ENCODE results near the gene ASAP3. TPM values are rescaled to one million over a fixed set of nuclear protein-coding genes. Genes with fewer than 3 reads are reported as not detected.

The ASAP3 gene
- total and polyA plus RNA-seq, 2 experiments from 2014 or later = 28.8 to 45.1 TPM

DNA sequence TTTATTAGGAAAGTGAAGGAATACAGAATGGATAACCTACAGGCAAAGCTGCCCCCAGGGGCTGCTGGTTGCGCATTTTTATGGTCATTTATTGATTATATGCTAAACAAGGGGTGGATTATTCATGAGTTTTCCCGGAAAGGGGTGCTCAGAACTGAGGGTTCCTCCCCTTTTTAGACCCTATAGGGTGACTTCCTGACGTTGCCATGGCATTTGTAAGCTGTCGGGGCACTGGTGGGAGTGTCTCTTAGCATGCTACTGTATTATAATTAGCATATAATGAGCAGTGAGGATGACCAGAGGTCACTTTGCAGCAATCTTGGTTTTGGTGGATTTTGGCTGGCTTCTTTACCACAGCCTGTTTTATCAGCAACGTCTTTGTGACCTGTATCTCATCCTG is 5.9 kb upstream of the ASAP3 start:
- TF ChIP-seq, protein P1, sequence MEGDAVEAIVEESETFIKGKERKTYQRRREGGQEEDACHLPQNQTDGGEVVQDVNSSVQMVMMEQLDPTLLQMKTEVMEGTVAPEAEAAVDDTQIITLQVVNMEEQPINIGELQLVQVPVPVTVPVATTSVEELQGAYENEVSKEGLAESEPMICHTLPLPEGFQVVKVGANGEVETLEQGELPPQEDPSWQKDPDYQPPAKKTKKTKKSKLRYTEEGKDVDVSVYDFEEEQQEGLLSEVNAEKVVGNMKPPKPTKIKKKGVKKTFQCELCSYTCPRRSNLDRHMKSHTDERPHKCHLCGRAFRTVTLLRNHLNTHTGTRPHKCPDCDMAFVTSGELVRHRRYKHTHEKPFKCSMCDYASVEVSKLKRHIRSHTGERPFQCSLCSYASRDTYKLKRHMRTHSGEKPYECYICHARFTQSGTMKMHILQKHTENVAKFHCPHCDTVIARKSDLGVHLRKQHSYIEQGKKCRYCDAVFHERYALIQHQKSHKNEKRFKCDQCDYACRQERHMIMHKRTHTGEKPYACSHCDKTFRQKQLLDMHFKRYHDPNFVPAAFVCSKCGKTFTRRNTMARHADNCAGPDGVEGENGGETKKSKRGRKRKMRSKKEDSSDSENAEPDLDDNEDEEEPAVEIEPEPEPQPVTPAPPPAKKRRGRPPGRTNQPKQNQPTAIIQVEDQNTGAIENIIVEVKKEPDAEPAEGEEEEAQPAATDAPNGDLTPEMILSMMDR (IDR thresholded peaks at IDR 0.05; ENCODE audit: poor library complexity) = no peak
- TF ChIP-seq EZH2 (IDR thresholded peaks at IDR 0.05; ENCODE audit: borderline replicate concordance) = no peak
- no peak for TF ChIP-seq EZH2phosphoT487 (IDR thresholded peaks at IDR 0.05; ENCODE audit: low read depth, severe bottlenecking, unreplicated experiment)
- H3K9me3 ChIP-seq (ENCODE audit: low read depth) = no peaks in the 10 kb centered on the region
- no peak overlapping the region for H3K4me3 ChIP-seq
- DNase-seq (ENCODE audit: low spot score) = no peak
- no peak overlapping the region for H3K4me2 ChIP-seq
- H2AFZ ChIP-seq = no peak overlapping the region
- 61% methylated on average over 5 of the region's 5 CpGs for WGBS (ENCODE audit: low lambda C conversion rate, missing lambda C conversion rate)
- H3K79me2 ChIP-seq = no peaks in the 10 kb centered on the region
- H3K27ac ChIP-seq = no peak overlapping the region
- no peaks in the 10 kb centered on the region for H3K36me3 ChIP-seq (replicated peaks; ENCODE audit: insufficient read depth, low read depth)
- no peaks in the 10 kb centered on the region for H3K9me2 ChIP-seq (replicated peaks; ENCODE audit: insufficient read depth)
- H3K4me1 ChIP-seq (ENCODE audit: insufficient read depth) = no peaks in the 10 kb centered on the region
- peaks cover 3% of the 10 kb centered on the region for H3K27me3 ChIP-seq
- no peaks in the 10 kb centered on the region for H4K20me1 ChIP-seq (ENCODE audit: insufficient read depth, poor library complexity, severe bottlenecking)

DNA sequence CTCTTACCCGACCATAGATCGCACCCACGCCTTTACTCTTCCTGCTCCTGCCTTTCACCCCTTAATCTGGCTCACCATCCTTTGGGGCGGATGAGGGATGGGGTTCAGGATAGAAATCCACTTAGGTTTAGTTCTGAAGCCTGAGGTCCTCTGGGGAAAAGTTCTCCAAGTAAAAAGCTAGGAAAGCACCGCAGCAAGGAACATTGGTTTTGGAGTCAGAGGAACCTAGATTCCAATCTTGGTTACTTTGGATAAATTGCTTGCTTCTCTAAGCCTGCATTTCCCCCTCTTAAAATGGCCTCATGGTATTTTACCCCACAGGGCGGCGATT is 988 bp upstream of the ASAP3 start:
- Histone ChIP-seq H3K4me1 (ENCODE audit: insufficient read depth) (peaks cover 7% of the 10 kb centered on the region), H3K4me2 (peak overlapping the region; percentile 86), H3K9me3 (ENCODE audit: low read depth) (no peaks in the 10 kb centered on the region), H3K79me2 (peaks cover 35% of the 10 kb centered on the region), H3K27me3 (peaks cover 3% of the 10 kb centered on the region), H3K27ac (peak overlapping the region; percentile 86), H4K20me1 (ENCODE audit: insufficient read depth, poor library complexity, severe bottlenecking) (peaks cover 4% of the 10 kb centered on the region), H3K4me3 (no peak overlapping the region), H3K9me2 (replicated peaks; ENCODE audit: insufficient read depth) (no peaks in the 10 kb centered on the region), H3K36me3 (replicated peaks; ENCODE audit: insufficient read depth, low read depth) (no peaks in the 10 kb centered on the region), H2AFZ (peak overlapping the region; percentile 27)
- no peak for DNase-seq (ENCODE audit: low spot score)
- TF ChIP-seq EZH2 (IDR thresholded peaks at IDR 0.05; ENCODE audit: borderline replicate concordance) = no peak
- TF ChIP-seq, protein P1 (IDR thresholded peaks at IDR 0.05; ENCODE audit: poor library complexity) = no peak
- 67% methylated on average over 7 of the region's 7 CpGs for WGBS (ENCODE audit: low lambda C conversion rate, missing lambda C conversion rate)

DNA sequence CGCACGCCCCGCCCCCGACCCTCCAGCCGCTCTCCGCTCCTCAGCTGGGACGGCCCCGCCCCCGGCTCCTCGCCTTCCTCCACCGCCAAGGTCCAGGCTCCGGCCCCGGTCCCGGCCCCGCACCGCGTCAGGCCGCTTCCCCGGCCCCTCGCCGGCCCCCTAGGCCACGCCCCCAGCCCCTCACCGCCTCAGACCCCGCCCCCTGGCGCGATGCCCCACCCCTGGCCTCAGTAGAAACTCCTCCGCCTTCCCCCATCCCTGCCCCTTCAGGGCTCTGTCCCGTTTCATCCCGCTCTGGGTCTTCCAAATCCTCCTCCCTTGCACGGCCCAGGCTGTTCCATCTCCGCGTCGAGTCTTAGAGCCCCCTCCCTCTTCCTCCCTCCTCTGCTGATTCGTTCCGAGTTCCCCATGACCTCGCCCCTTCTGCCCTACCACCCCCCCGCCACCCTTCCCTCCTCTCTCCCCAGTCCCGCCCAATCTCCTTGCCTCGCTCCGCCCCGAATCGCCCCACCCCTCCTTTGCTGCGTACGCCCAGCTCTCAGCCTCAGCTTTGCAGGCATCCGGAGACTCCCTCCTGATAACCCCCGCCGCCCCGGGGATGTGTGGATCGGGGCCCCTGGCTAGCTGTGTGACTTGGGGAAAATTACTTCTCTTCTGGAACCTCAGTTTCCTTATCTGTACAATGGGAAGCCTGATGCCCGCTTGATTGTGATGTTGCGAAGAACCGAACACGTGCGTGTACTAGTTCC is 448 bp upstream of the ASAP3 start:
- TF ChIP-seq EZH2phosphoT487 (IDR thresholded peaks at IDR 0.05; ENCODE audit: low read depth, severe bottlenecking, unreplicated experiment) (no peak), EZH2 (IDR thresholded peaks at IDR 0.05; ENCODE audit: borderline replicate concordance) (no peak)
- TF ChIP-seq, protein P1 (IDR thresholded peaks at IDR 0.05; ENCODE audit: poor library complexity) = no peak
- Histone ChIP-seq H2AFZ (peak overlapping the region; percentile 27), H3K4me3 (peak overlapping the region; percentile 80), H4K20me1 (ENCODE audit: insufficient read depth, poor library complexity, severe bottlenecking) (peaks cover 4% of the 10 kb centered on the region), H3K4me2 (peak overlapping the region; percentile 86), H3K36me3 (replicated peaks; ENCODE audit: insufficient read depth, low read depth) (no peaks in the 10 kb centered on the region), H3K9me2 (replicated peaks; ENCODE audit: insufficient read depth) (no peaks in the 10 kb centered on the region), H3K27me3 (no peaks in the 10 kb centered on the region), H3K4me1 (ENCODE audit: insufficient read depth) (peaks cover 12% of the 10 kb centered on the region), H3K79me2 (peaks cover 37% of the 10 kb centered on the region), H3K27ac (peak overlapping the region; percentile 86), H3K9me3 (ENCODE audit: low read depth) (no peaks in the 10 kb centered on the region)
- DNase-seq (ENCODE audit: low spot score) = peak; percentile 97
- 24% methylated on average over 10 of the region's 54 CpGs for whole genome bisulfite sequencing (ENCODE audit: low lambda C conversion rate, missing lambda C conversion rate)

All from hepatocyte (in vitro differentiated cells).